GM21619 (cell line): Measurements from ENCODE around the gene CHURC1.

Source experiments
- ATAC-seq: cut with Tn5 transposase; IDR thresholded peaks from one replicate; pipeline ENCODE4 v1.9.1; 2021; ENCODE audit not compliant: unreplicated experiment

The CHURC1 gene

DNA sequence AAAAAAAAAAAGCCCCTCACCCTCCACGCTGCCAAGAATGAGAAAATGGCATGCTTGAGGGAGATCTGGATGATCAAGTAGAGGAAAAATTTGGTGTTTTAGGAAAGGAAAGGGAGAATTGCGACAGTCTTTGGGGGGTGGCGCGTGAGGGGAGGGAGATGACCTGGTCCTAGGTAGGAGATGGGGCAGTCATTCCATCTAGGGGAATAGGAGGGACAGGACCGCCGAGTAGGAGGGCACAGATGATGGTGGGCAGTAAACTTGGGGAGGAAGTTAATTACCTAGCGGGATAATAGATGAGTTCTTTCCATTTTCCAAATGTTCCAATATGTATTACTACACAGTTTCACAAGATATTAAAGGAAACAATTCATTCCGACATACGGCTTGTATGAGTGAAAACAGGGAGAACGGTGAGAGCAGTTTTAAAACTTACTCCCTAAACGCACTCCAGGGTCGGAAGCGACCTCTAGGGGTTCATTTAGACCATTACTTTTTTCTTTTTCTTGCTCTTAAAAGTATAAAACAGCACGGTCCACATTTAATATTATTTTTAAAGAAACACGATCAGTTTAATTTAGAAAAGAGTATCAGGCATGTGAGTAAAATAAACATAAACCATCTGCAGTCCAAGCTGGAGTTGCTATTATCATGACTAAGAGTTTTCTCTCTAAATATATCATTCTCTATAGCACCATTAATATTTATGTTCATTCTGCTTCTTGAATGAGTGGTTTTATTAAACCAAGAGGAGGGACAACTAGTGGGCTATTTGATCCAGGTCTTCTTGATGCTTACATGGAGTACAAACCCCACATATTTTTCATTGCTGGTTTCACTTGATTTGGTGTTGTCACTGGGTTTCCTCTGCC lies 69.4 kb downstream of the CHURC1 start:
- ATAC-seq, result no peak
